Cardiac fibroblast (primary cell): ENCODE data around the gene HOXB2.

Source experiments
- DNase-seq, 2 donors: peaks; one replicate each; pipeline versions ENCODE4 v3.0.0 to v3.0.0-alpha.2; 2010; ENCODE audit warnings: low read depth in 2 of 2
- H3K4me3 ChIP-seq, 2 donors: replicated peaks in 1 of 2; 1 replicate in 1 of 2; 2 replicates in 1 of 2; pipeline ENCODE4 v1.5.1; 2011; ENCODE audit warnings: low read depth in 2 of 2, low read length in 2 of 2, mild to moderate bottlenecking in 2 of 2, moderate library complexity in 1 of 2
- CTCF ChIP-seq: IDR thresholded peaks from one replicate; pipeline ENCODE4 v1.5.1; 2011; ENCODE audit warnings: low read depth, mild to moderate bottlenecking, low read length, inconsistent platforms

Gene HOXB2

GRCh38 chr17:48575066-48575582 lies 30.2 kb upstream of the HOXB2 start:
- no peak overlapping the region for H3K4me3 ChIP-seq
- DNase-seq = no peak
- no peak for TF ChIP-seq CTCF

- no peak for TF ChIP-seq CTCF
- no peak for DNase-seq
- no peak overlapping the region for H3K4me3 ChIP-seq
Measured at GRCh38 chr17:48574505-48575065, 29.7 kb upstream of the HOXB2 start.

DNA sequence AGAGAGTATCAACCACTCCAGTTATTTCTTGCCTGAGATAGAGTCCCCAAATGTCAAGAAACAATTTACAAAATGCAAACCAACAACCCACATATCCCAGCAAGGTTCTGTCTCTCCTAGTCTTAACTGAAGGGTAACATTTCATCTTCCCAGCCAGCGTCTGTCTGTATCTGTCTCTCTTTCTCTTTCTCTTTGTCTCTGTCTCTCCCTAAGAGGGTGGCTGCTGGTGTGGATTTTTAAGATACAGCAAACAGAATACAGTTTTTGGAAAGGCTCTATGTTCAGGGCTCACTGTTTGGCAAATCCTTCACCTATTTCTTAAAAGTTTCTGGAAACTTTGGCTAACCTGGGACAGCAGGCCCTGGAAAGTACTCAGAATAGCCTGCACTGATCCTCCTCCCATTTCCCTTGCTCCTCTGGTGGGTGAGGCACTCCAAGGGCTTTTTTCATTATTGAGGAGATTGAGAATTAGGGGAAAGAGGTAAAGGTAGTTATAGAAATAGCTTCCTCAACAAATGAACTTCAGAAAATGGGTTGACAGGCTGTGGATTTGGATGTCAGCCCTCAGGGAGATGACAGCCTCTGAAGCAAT lies 27.0 kb upstream of the HOXB2 start:
- no peak for TF ChIP-seq CTCF
- no peak overlapping the region for H3K4me3 ChIP-seq
- no peak for DNase-seq

DNA sequence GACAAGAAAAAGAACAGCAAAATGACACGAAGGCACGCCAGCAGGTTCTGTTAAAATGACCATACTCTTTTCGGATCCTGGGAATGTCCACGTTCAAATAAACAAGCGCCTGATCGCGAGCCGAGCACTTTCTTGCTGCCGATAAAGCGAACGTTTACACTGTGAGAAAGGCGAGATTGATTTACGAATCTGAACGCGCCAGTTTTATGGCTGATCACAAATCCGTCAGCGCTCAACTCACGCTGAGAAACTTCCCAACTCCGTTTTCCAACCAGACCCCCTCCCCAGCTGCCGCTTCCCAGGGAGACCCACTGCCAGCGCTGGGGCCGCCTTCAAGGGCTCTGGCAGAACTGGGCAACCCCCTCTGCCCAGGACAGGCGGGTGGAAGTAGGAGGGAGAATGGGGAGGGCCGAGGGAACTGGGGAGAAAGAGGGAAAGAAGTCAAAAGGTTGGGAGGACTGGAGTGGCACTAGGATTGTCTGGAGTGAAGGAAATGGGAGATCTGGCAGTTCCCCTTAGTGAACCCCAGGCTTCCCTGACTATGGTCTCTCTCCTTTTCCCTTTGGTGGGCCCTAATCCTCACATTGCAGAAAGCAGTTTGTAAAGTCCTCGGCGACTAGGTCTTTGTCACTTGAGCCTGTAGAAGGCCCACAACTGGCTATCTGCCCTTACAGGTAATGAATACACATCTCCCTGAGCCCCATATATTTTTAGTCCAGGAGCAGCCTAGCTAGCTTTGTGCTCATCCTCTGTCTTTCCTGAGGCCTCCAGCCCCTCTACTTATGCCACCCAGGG lies 26.3 kb upstream of the HOXB2 start:
- no peak for DNase-seq
- no peak overlapping the region for H3K4me3 ChIP-seq
- no peak for TF ChIP-seq CTCF

DNA sequence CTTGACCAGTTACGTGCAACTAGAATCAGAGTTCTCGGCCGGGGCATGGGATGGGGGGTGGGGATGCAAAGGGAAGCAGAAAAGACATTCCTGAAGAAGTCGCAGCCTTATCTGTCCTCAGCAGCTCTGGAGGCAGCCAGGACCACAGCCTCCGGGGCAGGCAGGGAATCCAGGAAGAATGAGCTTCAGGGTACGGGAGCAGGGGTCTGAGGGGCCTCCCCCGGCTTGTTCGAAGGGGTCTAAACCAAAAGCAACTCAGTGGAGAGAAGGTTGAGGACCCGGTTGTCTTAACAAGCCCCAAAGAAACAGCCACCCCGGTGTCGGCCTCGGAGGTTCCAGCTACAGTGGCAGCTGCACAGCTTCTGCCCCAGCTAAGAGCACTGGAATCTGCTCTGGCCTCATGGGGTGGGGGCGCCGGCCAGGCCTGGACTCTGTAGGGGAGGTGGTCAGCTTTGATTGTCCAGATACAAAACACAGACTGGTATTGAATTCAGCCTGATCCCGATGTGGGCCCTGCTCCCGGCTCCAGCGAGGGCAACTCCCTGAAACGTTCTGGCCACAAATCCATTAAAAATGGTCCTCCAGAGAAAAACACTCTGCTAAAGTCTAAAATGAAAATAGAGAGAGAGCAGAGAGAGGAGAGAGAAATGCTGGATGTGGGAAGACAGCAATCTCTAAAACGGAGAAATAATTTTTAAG lies 25.6 kb upstream of the HOXB2 start:
- no peak for TF ChIP-seq CTCF
- H3K4me3 ChIP-seq = no peak overlapping the region
- DNase-seq = no peak

DNA sequence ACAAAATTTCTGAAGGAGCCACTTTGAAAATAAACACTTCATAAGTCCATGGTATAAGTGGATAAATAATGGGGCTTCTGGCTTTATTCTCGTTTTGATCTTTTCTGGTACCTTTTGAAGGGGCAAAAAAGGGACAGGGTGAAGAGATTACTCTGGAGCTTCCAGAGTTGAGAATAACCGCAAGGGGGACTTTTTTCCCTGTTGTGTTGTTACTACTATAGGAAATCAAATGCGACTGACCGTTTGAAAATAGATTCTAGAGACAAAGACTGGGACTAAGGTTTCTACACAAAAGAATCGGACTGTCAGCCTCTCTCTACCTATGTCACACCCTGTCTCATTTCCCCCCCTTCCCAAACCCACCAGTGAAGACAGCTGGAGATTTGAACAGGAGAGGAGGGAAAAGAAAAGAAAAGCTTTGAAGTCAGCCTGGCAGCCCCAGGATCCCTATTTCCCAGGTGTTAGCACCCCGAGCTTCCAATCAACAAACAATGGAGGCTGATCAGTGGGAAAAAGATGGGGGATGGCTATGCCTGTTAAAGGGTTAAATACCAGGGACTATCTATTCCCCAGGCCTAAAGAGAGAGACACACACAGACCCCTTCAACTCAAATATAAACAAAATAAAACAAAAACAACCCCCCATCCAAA lies 24.9 kb upstream of the HOXB2 start:
- TF ChIP-seq CTCF = no peak
- H3K4me3 ChIP-seq = no peak overlapping the region
- no peak for DNase-seq
